CD4-positive, alpha-beta T cell (primary cell): Measurements from ENCODE around the gene C8B. TPM values are rescaled to one million over a fixed set of nuclear protein-coding genes. Genes with fewer than 3 reads are reported as not detected.

Experiments used
- ATAC-seq: fragments of 200-7000 bp; cut with Tn5 transposase; one replicate; pipeline ENCODE4 v1.10.0; 2022; ENCODE audit warnings: mild to moderate bottlenecking; ENCODE audit not compliant: poor library complexity
- CTCF ChIA-PET: fragments of 350-600 bp; sonication (Branson Sonifier 250); formaldehyde crosslinking; loops from one replicate; lab custom pipeline; 2021; ENCODE audit warnings: antibody characterized with exemption, inconsistent platforms; lab: Charles Lee
- POLR2A ChIA-PET: fragments of 350-600 bp; sonication (Branson Sonifier 250); formaldehyde crosslinking; loops from one replicate; lab custom pipeline; 2021; ENCODE audit warnings: antibody characterized with exemption, inconsistent platforms; lab: Charles Lee
- DNase-seq, 14 experiments: peaks; one replicate each; pipeline ENCODE4 v3.0.0-alpha.2; 2013 to 2020; ENCODE audit warnings: mixed read lengths in 2 of 14
- H3K27ac ChIP-seq, 2 donors: one replicate each; pipeline versions ENCODE4 v1.5.1 to v1.7.0; 2013; ENCODE audit warnings: low read length in 2 of 2, low read depth in 1 of 2, mild to moderate bottlenecking in 1 of 2
- H3K27me3 ChIP-seq, 2 experiments: 1 replicate in 1 of 2; 2 replicates in 1 of 2; pipeline versions ENCODE4 v1.6.1 to v1.7.0; 2013; ENCODE audit warnings: low read length in 2 of 2, control low read depth in 1 of 2, mild to moderate bottlenecking in 1 of 2, moderate library complexity in 1 of 2; ENCODE audit not compliant: insufficient read depth in 2 of 2, control insufficient read depth in 1 of 2
- H3K36me3 ChIP-seq: one replicate; pipeline ENCODE4 v1.6.1; 2013; ENCODE audit warnings: low read length, control low read depth; ENCODE audit not compliant: insufficient read depth
- H3K4me1 ChIP-seq: one replicate; pipeline ENCODE4 v1.6.1; 2013; ENCODE audit warnings: low read length, control low read depth; ENCODE audit not compliant: insufficient read depth
- H3K4me3 ChIP-seq: one replicate; pipeline ENCODE4 v1.5.1; 2013; ENCODE audit warnings: mild to moderate bottlenecking, low read length, moderate library complexity
- H3K9me3 ChIP-seq, 2 experiments: 1 replicate in 1 of 2; 2 replicates in 1 of 2; pipeline versions ENCODE4 v1.6.1 to v1.7.0; 2013; ENCODE audit warnings: low read length in 2 of 2, mild to moderate bottlenecking in 2 of 2, control low read depth in 1 of 2, moderate library complexity in 1 of 2; ENCODE audit not compliant: control insufficient read depth in 1 of 2, insufficient read depth in 1 of 2
- H3K27ac Mint-ChIP-seq: one replicate; pipeline ENCODE4 v1.8.0; 2020; ENCODE audit warnings: mixed read lengths
- H3K27me3 Mint-ChIP-seq: one replicate; pipeline ENCODE4 v1.8.0; 2021; ENCODE audit warnings: mixed read lengths
- H3K36me3 Mint-ChIP-seq: one replicate; pipeline ENCODE4 v1.8.0; 2021; ENCODE audit warnings: low read depth, mixed read lengths
- H3K4me1 Mint-ChIP-seq: one replicate; pipeline ENCODE4 v1.8.0; 2021; ENCODE audit warnings: low read depth, mixed read lengths
- H3K4me3 Mint-ChIP-seq: one replicate; pipeline ENCODE4 v1.8.0; 2020; ENCODE audit warnings: mild to moderate bottlenecking, mixed read lengths
- H3K9me3 Mint-ChIP-seq: one replicate; pipeline ENCODE4 v1.8.0; 2020; ENCODE audit warnings: mixed read lengths
- CTCF ChIP-seq: fragments of 200-600 bp; IDR thresholded peaks from one replicate; pipeline ENCODE4 v1.8.0; 2022; ENCODE audit warnings: antibody characterized with exemption, mild to moderate bottlenecking
- intact Hi-C, 2 experiments: fragments of 100-400 bp; cut with DNase I in 1 of 2; cut with micrococcal nuclease in 1 of 2; formaldehyde crosslinking; loops; one replicate each; pipeline versions ENCODE4 v1.15.1 to v1.9.0; 2023 to 2025; cut with DNase I, micrococcal nuclease
- total RNA-seq, 174 experiments: library from RNA in 2 of 174; stranded (reverse) in 2 of 174; gene quantifications; one replicate each; pipeline ENCODE4 v1.2.3 and lab custom pipeline; 2021 to 2026

Gene C8B
- total RNA-seq, 2 experiments from 2014 or later = not detected

GRCh38 chr1:56917356-56917755, 48.5 kb downstream of the C8B start:
- no peak overlapping the region for H3K4me3 Mint-ChIP-seq
- no peaks in the 10 kb centered on the region for H3K36me3 Mint-ChIP-seq
- CTCF ChIA-PET = no interaction called here
- H3K9me3 Mint-ChIP-seq = no peaks in the 10 kb centered on the region
- H3K27me3 Mint-ChIP-seq = peaks cover 9% of the 10 kb centered on the region
- intact Hi-C loops = no loop called here
- no peaks in the 10 kb centered on the region for H3K27me3 ChIP-seq
- no peaks in the 10 kb centered on the region for H3K4me1 Mint-ChIP-seq
- no peak for TF ChIP-seq CTCF
- POLR2A ChIA-PET = no interaction called here
- H3K4me1 ChIP-seq = no peaks in the 10 kb centered on the region
- DNase-seq = no peak
- H3K27ac ChIP-seq = no peak overlapping the region
- no peak overlapping the region for H3K27ac Mint-ChIP-seq
- H3K36me3 ChIP-seq = no peaks in the 10 kb centered on the region
- H3K9me3 ChIP-seq = no peaks in the 10 kb centered on the region
- ATAC-seq = no peak
- H3K4me3 ChIP-seq = no peak overlapping the region

GRCh38 chr1:56916630-56917029, 49.2 kb downstream of the C8B start:
- Mint-ChIP-seq H3K9me3 (no peaks in the 10 kb centered on the region), H3K27me3 (peaks cover 4% of the 10 kb centered on the region), H3K4me3 (no peak overlapping the region), H3K27ac (no peak overlapping the region), H3K4me1 (no peaks in the 10 kb centered on the region), H3K36me3 (no peaks in the 10 kb centered on the region)
- Histone ChIP-seq H3K27me3 (no peaks in the 10 kb centered on the region), H3K9me3 (no peaks in the 10 kb centered on the region), H3K4me3 (no peak overlapping the region), H3K27ac (no peak overlapping the region), H3K36me3 (no peaks in the 10 kb centered on the region), H3K4me1 (no peaks in the 10 kb centered on the region)
- ChIA-PET CTCF (interaction anchor here (0.8 kb wide), 1 partner anchor 15 kb away, joined by 3 read pairs; no protein-coding TSS in a partner anchor), POLR2A (no interaction called here)
- DNase-seq = no peak
- TF ChIP-seq CTCF = no peak
- intact Hi-C loops = no loop called here
- ATAC-seq = no peak

GRCh38 chr1:56915960-56916359, 49.9 kb downstream of the C8B start:
- H3K27ac ChIP-seq = no peak overlapping the region
- TF ChIP-seq CTCF = no peak
- H3K4me3 Mint-ChIP-seq = no peak overlapping the region
- H3K27ac Mint-ChIP-seq = no peak overlapping the region
- H3K27me3 Mint-ChIP-seq = no peaks in the 10 kb centered on the region
- no peak overlapping the region for H3K4me3 ChIP-seq
- H3K9me3 ChIP-seq = no peaks in the 10 kb centered on the region
- no peaks in the 10 kb centered on the region for H3K4me1 Mint-ChIP-seq
- ATAC-seq (no peak), DNase-seq (no peak)
- no peaks in the 10 kb centered on the region for H3K9me3 Mint-ChIP-seq
- ChIA-PET POLR2A (no interaction called here), CTCF (no interaction called here)
- H3K36me3 ChIP-seq = no peaks in the 10 kb centered on the region
- H3K27me3 ChIP-seq = no peaks in the 10 kb centered on the region
- intact Hi-C loops = no loop called here
- no peaks in the 10 kb centered on the region for H3K4me1 ChIP-seq
- no peaks in the 10 kb centered on the region for H3K36me3 Mint-ChIP-seq
